NK-92 (cell line): Measurements from ENCODE around the gene ZSCAN25.
"Not testable (repeated sequence)": the region's sequence is repeated elsewhere in the genome, so short reads cannot be mapped to it uniquely, and the experiment has no call there.

ENCODE experiments used
- DNase-seq: peaks from one replicate; lab custom pipeline; 2025; ENCODE audit not compliant: unreplicated experiment; lab: John Stamatoyannopoulos, UW

Gene ZSCAN25

DNA sequence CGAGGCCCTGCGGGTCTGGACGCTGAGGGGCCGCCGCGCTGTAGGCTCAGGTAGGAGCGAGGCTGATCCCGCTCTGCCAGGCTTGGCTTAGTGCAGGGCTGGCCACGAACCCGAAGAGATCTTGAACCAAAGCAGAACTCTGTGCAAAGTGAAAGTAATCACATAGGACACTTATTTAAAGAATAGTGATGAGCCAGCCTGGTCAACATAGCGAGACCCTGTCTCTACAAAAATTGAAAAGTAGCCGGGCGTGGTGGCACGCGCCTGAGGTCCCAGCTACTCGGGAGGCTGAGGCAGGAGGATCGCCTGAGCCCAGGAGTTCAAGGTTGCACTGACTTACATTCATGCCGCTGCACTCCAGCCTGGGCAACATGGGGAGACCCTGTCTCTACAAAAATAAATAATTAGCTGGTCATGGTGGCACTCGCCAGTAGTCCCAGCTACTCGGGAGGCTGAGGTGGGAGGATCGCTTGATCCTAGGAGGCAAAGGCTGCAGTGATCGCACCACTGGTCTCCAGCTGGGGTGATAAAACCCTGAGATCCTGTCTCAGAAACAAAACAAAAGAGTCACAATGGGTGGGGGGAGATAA lies 541 bp downstream of the ZSCAN25 start:
- no peak for DNase-seq

DNA sequence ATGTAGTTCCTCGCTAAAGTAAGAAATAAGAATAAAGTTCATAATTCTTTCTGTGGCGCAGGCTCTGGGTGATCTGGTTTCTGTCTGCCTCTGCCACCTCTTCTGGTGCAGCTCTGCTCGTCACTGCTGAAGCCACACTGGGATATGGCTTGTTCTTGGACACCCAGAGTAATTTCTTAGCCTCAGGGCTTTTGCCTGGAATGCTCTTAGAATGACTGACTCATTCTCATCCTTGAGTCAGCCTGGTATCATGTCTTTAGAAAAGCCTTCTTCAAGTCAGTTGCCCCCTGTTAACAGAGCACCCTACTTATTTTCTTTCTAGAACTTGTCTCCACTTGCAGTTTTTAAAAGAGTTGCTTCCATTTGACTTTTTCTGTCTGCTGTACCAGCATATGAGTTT lies 2.0 kb downstream of the ZSCAN25 start:
- DNase-seq: no peak

DNA sequence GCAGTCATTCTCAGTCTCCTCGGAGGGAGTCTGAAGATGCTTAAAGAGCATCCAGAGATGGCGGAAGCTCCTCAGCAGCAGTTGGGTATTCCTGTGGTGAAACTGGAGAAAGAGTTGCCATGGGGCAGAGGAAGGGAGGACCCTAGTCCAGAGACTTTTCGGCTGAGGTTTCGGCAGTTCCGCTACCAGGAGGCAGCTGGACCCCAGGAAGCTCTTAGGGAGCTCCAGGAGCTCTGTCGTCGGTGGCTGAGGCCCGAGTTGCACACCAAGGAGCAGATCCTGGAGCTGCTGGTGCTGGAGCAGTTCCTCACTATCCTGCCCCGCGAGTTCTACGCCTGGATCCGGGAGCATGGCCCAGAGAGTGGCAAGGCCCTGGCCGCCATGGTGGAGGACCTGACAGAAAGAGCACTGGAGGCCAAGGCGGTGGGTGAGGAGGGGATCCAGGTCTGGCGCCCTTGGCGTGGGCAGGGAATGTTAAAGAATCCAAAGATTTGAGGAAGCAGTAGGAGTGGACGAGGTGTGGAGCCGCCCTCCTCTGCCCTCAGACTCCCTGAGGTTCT lies 2.9 kb downstream of the ZSCAN25 start:
- no peak for DNase-seq

DNA sequence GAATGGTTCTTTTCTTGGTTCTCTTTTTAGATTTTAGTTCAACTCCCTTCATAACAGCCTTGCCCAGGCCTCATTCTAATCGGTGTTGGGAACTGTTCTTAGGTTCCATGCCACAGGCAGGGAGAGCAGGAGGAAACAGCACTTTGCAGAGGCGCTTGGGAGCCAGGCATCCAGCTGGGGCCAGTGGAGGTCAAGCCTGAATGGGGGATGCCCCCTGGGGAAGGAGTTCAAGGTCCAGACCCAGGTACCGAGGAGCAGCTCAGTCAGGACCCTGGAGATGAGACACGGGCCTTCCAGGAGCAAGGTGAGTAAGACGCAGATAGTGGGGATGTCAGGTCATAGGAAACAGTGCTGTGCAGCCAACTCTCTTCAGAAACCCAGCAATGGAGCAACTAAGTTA lies 4.5 kb downstream of the ZSCAN25 start:
- DNase-seq: no peak

DNA sequence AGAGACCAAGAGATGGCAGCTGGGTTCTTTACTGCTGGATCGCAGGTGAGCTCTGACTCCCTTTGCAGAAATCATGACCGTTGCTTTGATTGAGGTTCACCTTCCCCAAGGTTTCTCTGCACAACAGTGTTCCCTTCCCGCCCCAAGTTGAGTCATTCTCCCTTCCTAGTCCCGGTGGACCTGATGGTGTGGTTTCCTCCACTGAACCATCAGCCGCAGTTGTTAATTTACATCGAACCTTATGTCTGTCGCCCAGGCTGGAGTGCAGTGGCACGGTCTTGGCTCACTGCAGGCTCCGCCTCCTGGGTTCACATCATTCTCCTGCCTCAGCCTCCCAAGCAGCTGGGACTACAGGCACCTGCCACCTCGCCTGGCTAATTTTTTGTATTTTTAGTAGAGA lies 5.8 kb downstream of the ZSCAN25 start:
- DNase-seq: no peak

DNA sequence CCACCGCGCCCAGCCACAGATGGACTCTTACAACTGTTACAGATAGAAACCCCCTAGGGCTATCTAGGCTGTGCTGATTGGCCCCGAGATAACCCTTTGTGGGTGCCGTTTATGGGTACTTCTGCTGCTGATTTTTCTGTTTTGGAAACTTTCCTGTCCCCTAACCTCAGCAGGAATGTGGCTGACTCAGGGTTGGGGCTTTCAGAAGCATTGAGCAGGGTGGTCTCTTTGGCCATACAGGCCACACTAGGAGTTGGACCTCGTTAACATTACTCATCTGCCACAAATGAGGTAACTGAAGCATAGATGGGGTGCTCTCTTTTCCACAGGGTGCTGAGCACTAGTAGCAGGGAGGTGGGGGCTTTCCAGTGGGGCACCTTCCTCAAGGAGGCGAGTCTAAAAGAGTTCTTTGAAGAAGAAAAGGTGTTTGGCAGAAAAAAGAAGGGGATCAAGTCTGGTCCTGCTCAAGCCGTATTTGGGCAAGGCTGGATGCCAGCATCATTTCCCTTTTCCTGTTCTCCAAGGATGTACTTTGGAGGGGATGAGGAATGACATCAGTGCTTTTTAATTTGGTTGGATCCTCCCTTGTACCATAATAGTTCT lies 6.4 kb downstream of the ZSCAN25 start:
- DNase-seq: no peak

DNA sequence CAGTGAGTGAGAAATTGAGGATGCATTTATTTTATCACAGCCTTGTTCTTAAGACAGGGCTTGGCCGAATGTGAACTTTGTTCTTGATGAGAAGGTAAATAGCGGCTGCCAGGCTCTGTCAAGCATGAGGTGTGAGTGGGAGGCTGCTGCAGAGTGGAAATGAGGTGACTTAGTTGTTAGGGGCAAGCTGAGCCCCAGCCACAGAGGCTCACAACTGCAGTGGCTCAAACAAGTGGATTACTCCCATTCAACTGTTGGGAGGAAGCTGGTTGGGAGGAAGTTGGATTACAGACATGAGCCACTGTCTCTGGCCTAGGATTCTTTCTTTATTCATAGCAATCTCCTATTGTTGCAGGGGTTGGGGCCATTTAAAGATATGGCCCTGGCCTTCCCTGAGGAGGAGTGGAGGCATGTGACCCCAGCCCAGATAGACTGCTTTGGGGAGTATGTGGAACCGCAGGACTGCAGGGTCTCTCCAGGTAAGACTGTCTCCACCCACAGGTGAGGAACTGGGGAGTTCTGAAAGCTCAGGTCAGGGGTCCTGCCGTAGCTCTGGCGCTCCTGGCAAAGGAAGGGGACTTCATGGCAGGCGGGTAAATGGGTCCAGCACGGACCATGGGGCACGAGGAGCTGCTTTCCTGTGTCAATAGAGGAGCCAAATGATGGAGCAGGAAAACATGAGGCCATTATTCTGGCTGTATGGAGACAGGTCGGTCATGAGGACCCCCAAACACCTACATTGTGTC lies 7.1 kb downstream of the ZSCAN25 start:
- no peak for DNase-seq

DNA sequence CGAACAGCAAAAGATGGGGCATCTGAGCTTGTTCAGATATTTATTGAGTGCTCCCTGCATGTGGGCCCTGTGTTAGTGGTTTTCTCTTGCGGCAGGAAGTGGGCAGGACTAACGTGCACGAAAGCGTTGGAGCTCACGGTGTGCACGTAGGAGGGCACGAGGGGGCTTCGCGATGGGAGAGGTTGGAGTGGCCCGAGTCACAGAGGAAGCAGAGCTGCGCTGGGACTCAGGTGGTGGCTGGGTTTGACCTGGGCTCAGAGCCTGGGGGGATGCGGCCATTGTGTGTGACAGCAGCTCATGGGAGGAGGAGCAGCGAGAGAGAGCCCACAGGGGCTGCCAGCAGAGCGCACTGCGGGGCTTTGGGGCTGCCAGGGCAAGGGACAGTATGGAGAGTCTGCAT lies 7.7 kb downstream of the ZSCAN25 start:
- no peak for DNase-seq

DNA sequence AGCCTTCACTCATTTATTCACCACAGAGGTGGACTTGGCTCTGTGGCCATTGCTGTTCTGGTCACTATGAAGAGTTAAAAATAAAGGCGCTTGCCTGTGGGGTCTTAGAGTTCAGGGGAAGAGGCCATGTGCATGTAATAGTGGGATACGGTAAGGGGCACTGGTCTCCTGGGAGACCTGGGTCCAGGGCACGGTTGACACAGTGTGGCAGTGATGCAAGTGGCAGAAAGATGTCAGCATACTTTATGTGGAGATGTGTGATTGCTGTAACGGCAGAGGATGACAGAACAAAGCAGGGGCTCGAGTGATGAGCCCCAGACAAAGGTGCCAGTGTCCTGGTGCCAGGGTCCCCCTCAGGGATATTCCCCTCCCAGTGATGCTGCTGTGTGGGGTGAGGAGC lies 8.6 kb downstream of the ZSCAN25 start:
- DNase-seq: no peak

DNA sequence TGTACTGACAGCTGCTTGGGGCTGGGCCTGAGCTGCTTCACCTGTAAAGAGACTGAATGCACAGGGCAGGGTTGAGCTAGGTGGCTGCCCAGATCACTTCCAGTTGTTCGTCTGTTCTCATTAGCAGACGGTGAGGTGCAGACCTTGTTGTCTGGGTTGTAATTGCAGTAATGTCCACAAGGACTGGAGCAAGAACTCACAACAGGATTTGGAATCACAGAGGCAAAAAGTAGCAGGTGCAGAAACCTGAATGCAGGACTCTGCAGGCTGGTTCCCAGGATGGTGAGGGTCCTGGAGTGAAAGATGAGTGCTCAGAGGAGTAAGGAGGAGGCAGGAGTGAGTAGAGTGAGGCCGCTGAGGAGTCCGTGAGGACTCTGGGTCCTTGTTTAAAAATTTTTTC lies 9.2 kb downstream of the ZSCAN25 start:
- no peak for DNase-seq

DNA sequence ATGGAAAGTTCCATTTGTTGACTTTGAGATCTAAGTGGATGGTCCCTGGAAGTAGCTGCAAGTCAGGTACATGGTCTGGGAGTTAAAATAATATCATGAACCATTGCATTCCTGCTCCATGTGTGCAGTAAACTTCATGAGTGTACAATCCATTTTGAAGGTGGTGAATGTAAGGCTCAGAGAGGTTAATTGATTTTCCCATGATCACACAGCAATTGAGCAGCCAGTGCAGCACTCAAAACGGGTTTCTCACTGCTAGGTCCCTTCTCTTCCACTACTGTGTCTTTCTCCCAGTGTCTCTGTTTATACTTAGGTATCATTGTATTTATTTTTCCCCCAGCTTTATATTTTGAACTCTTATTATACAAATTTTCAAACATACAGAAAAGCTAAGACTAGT lies 9.9 kb downstream of the ZSCAN25 start:
- DNase-seq: no peak

DNA sequence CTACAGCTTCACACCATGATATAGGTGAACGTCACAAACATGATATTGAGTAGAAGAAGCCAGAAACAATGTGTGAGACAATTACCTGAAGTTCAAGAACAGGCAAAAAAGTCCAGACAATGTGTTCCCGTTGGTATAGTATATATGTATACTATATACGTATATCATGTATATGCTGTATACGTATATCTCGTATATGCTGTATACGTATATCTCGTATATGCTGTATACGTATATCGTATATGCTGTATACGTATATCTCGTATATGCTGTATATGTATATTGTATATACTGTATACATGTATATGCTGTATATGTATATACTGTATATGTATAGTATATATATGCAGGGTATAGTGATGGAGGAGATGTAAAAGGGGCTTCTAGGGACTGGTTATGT lies 10.8 kb downstream of the ZSCAN25 start:
- no peak for DNase-seq

DNA sequence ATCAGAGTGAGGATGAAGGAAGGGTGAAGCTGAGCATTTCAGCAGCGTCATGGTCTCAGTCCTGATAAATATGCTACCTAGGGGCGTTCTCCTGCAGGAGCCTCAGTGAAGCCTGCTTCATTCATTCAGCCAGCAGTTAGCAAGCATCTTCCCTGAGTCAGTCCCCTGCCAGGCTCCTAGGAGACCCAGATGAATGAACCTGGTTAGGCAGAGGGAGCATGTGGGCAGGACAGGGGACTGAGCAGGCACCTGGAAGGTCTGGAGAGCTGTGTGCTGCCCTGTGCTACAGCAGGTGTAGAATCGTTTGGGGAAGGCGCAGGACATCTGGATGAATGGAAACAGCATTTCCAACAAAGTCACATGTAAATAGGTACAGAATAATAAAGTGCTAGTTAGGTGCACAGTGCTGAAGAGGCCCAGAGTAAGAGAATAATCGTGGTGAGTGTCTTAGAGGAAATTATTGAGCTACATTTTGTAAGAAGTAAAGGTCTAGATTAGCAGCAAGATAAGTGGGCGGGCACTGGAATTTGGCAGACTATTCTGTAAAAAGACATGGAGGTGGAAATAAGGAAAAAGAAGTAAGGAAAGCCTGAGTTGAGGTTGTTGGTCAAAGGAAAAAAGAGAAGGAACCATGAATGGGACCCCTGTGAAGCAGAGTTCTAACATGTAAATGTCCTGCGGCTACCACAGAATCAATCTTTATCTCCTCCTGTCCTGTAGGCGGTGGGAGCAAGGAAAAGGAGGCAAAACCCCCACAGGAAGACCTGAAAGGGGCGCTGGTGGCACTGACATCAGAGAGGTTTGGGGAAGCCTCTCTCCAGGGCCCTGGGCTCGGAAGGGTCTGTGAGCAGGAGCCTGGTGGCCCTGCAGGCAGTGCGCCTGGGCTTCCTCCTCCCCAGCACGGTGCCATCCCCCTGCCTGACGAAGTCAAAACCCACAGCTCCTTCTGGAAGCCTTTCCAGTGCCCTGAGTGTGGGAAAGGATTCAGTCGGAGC lies 12.0 kb downstream of the ZSCAN25 start:
- DNase-seq: no peak

DNA sequence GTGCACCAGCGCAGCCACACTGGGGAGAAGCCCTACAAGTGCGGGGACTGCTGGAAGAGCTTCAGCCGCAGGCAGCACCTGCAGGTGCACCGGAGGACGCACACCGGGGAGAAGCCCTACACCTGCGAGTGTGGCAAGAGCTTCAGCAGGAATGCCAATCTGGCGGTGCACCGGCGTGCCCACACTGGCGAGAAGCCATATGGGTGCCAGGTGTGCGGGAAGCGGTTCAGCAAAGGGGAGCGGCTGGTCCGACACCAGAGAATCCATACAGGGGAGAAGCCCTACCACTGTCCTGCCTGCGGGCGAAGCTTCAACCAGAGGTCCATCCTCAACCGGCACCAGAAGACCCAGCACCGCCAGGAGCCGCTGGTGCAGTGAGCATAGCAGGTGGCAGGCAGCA lies 12.9 kb downstream of the ZSCAN25 start:
- DNase-seq: no peak

DNA sequence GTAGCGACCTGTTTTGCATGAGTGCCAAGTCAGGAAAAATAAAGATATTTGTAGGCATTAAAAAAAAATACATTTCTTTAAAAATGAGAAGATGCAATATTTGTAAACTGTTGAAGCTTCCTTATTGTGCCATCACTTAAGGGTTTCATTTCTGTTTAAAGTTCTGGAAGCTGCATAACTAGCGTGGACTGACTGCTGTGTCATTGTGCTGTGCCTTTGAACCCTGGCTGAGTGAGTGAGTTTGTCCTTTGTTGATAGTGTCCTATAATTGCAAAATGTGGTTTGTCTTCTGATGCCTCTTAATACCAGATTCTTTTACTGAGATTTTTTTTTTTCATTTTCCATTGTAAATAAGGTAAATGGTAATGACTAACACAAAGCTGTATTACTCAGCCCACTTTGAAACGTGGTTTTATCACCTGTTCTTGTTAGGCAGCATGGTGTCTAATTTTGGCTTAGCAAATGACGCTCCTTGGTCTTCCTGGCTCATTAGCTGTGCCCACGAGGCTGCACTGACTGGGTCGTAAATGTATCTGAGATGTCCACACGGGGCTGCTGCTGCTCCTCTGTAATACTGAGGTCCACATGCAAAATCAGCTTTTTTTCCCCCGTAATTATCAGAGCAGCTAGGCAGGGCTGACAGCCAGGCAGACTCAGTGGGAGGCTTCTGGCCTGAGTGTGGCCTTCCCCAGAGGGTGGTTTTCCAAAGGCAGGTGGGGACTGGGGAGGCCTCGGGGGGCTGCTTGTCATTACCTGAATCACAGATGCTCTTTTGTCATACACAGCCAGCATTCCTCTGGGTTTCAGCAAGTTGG lies 14.8 kb downstream of the ZSCAN25 start:
- no peak for DNase-seq

DNA sequence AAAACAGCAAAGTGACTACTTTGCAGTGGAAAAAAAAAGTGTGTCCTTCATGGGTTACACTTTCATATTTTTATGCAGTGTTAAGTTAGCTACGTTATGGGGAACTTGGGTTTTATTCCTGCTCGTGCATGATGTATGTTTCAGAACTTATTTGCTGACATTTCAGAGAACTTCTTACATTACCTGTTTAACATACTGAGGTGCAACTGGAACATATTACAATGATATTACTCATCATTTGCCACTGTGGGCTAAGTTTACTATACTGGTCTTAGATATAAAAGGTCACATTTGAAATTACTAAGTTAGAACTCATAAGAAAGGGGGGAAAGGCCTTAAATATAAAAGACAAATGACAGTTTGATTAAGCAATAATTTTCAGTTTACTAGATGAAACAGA lies 20.7 kb downstream of the ZSCAN25 start:
- not testable (repeated sequence) for DNase-seq

DNA sequence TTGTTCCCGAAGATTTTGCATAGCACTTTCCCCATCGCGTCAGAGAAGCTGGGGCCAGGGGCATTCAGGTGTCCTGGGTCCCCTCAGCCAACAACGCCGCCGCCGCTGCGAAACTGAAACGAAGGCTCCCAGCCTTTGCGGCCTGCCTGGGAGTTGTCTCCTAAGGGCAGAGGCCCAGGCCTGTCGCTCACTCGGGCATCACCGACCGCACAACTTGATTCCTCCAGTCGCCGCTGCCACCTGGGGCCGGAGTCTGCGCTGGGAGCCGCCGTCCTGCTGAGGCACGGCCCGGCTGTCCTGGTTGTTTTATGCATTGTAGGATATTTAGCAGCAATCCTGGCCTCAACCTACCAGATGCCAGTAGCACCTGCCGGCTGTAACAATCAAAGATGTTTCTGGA lies 22.0 kb downstream of the ZSCAN25 start:
- no peak for DNase-seq

DNA sequence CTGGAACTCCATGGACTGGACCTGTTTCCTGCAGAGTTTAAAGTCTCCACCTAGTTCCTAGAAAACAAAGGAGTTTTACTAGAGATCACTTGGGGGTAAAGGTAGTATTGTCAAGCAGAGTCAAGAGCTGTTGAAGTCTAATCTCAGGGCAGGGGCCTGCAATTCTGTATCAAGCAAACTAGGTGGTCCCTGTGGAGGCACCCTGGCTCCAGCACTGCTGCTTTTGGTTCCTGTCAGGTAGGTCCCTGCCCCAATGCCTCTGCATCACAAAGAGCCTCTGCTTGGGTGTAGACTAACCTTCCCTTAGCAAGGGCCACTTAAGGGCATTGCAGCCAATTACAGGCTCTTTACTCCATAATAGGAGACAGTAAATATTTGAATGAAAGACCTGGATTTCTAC lies 22.5 kb downstream of the ZSCAN25 start:
- DNase-seq: no peak

DNA sequence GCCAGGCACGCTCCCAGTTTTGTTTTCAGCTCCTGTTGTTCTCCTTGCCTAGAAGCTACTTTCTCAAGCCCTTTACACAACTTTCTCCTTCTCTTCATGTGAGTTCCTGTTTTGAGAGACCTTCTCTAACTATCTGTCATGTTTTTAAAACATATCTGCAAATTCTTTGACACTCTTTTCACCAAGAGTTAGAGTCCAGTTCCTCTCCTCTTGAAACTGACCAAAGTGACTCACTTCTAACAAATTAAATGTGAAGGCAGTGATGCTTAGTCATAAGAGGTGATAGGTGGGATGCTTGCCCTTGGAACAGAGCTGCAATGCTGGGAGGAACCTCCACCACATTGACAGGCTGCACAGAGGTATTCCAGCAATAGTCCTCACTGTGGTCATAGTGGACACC lies 25.3 kb downstream of the ZSCAN25 start:
- no peak for DNase-seq

DNA sequence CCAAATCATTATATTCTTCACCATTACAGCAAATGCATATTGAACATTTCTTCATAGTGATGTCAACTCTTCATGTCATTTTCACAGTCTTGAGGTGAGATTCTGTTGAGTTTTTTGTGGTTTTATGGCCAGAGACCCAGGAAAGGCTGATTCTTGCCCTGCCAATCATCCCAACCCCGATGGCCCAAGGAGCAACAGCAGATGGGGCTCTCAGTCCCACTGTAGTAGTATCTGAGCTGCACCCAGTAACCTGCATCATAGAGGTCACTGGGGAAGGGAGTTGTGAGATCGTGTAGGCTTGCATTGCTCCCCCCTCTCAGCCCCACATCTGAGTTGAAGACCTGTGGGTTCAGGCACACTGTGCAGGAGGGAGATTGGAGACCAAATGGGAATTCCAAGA lies 26.7 kb downstream of the ZSCAN25 start:
- no peak for DNase-seq
